Neural progenitor cell (in vitro differentiated cells): Measurements from ENCODE around the gene ARHGAP24. TPM values are rescaled to one million over a fixed set of nuclear protein-coding genes. Genes with fewer than 3 reads are reported as not detected.
A peak's percentile ranks its signal among the peaks of the same experiment; 100 is the strongest.
"Not testable (repeated sequence)": the region's sequence is repeated elsewhere in the genome, so short reads cannot be mapped to it uniquely, and the experiment has no call there.

ENCODE experiments used
- DNase-seq: peaks from one replicate; pipeline ENCODE4 v3.0.0-alpha.2; 2016; ENCODE audit warnings: low spot score
- H2AFZ ChIP-seq: fragments of 200-600 bp; sonication (generic); replicated peaks from 2 replicates; pipeline ENCODE4 v1.6.1; 2016; ENCODE audit warnings: antibody characterized with exemption
- H3F3A ChIP-seq: fragments of 200-600 bp; sonication (generic); 2 replicates; pipeline ENCODE4 v1.6.1; 2016; ENCODE audit warnings: antibody characterized with exemption, low read depth
- H3K27ac ChIP-seq: fragments of 200-600 bp; sonication (generic); 2 replicates; pipeline ENCODE4 v1.5.1; 2016; ENCODE audit warnings: mild to moderate bottlenecking
- H3K27me3 ChIP-seq: fragments of 200-600 bp; sonication (generic); 2 replicates; pipeline ENCODE4 v1.6.1; 2016; ENCODE audit warnings: mild to moderate bottlenecking, moderate library complexity
- H3K36me3 ChIP-seq: fragments of 200-600 bp; sonication (generic); 2 replicates; pipeline ENCODE4 v1.5.1; 2016
- H3K4me1 ChIP-seq: fragments of 200-600 bp; sonication (generic); 2 replicates; pipeline ENCODE4 v1.6.1; 2016; ENCODE audit warnings: mixed run types
- H3K4me2 ChIP-seq: fragments of 200-600 bp; sonication (generic); 2 replicates; pipeline ENCODE4 v1.6.1; 2016
- H3K4me3 ChIP-seq: fragments of 200-600 bp; sonication (generic); 2 replicates; pipeline ENCODE4 v1.5.1; 2016
- H3K79me2 ChIP-seq: fragments of 200-600 bp; sonication (generic); 2 replicates; pipeline ENCODE4 v1.6.1; 2016; ENCODE audit warnings: low read depth
- H3K9ac ChIP-seq: fragments of 200-600 bp; sonication (generic); 2 replicates; pipeline ENCODE4 v1.6.1; 2016
- H3K9me3 ChIP-seq: fragments of 200-600 bp; sonication (generic); 2 replicates; pipeline ENCODE4 v1.5.1; 2016; ENCODE audit warnings: low read depth
- H4K20me1 ChIP-seq: fragments of 200-600 bp; sonication (generic); 2 replicates; pipeline ENCODE4 v1.6.1; 2016; ENCODE audit warnings: low read depth
- H3K27ac Mint-ChIP-seq: 3 replicates; pipeline ENCODE4 v1.8.0; 2021; ENCODE audit warnings: mixed read lengths
- H3K27me3 Mint-ChIP-seq: 2 replicates; pipeline ENCODE4 v1.8.0; 2022; ENCODE audit warnings: low read depth, mild to moderate bottlenecking, inconsistent platforms, moderate library complexity, mixed read lengths; ENCODE audit not compliant: insufficient read depth
- H3K36me3 Mint-ChIP-seq: 3 replicates; pipeline ENCODE4 v1.8.0; 2021; ENCODE audit warnings: mixed read lengths
- H3K4me1 Mint-ChIP-seq: 3 replicates; pipeline ENCODE4 v1.8.0; 2021; ENCODE audit warnings: mixed read lengths
- H3K4me3 Mint-ChIP-seq: 3 replicates; pipeline ENCODE4 v1.8.0; 2021; ENCODE audit warnings: mild to moderate bottlenecking, moderate library complexity, mixed read lengths
- H3K9me3 Mint-ChIP-seq: 3 replicates; pipeline ENCODE4 v1.8.0; 2020; ENCODE audit warnings: mixed read lengths
- EZH2 ChIP-seq: fragments of 200-600 bp; sonication (generic); IDR thresholded peaks from 2 replicates; pipeline ENCODE4 v1.6.1; 2017; ENCODE audit warnings: antibody characterized with exemption, mild to moderate bottlenecking, moderate library complexity
- EZH2phosphoT487 ChIP-seq: fragments of 200-600 bp; sonication (generic); IDR thresholded peaks from 2 replicates; pipeline ENCODE4 v1.6.1; 2017; ENCODE audit warnings: antibody characterized with exemption
- total RNA-seq: library from RNA; depleted of rRNA; stranded (reverse); fragments of >200 nt; gene quantifications from 2 replicates; pipeline ENCODE4 v1.2.3, GENCODE V29; 2015; ENCODE audit warnings: low replicate concordance
- TF ChIP-seq, protein P1 (sequence below): fragments of 200-600 bp; sonication (generic); IDR thresholded peaks from 2 replicates; pipeline ENCODE4 v1.5.1; 2017; ENCODE audit warnings: antibody characterized with exemption, mild to moderate bottlenecking

The ARHGAP24 gene
- total RNA-seq, 1 donor from 2014 or later, result 2.2 TPM

GRCh38 chr4:85842540-85842939, 367.6 kb downstream of the ARHGAP24 start:
- H3K27ac ChIP-seq, result no peak overlapping the region
- Mint-ChIP-seq H3K27ac (no peak overlapping the region), H3K4me3 (no peak overlapping the region), H3K4me1 (no peaks in the 10 kb centered on the region), H3K9me3 (no peaks in the 10 kb centered on the region), H3K36me3 (no peaks in the 10 kb centered on the region), H3K27me3 (no peaks in the 10 kb centered on the region)
- DNase-seq, result no peak
- H3K79me2 ChIP-seq, result no peaks in the 10 kb centered on the region
- H3K27me3 ChIP-seq, result no peaks in the 10 kb centered on the region
- TF ChIP-seq, protein P1, sequence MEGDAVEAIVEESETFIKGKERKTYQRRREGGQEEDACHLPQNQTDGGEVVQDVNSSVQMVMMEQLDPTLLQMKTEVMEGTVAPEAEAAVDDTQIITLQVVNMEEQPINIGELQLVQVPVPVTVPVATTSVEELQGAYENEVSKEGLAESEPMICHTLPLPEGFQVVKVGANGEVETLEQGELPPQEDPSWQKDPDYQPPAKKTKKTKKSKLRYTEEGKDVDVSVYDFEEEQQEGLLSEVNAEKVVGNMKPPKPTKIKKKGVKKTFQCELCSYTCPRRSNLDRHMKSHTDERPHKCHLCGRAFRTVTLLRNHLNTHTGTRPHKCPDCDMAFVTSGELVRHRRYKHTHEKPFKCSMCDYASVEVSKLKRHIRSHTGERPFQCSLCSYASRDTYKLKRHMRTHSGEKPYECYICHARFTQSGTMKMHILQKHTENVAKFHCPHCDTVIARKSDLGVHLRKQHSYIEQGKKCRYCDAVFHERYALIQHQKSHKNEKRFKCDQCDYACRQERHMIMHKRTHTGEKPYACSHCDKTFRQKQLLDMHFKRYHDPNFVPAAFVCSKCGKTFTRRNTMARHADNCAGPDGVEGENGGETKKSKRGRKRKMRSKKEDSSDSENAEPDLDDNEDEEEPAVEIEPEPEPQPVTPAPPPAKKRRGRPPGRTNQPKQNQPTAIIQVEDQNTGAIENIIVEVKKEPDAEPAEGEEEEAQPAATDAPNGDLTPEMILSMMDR, result no peak
- no peak for TF ChIP-seq EZH2
- no peak for TF ChIP-seq EZH2phosphoT487
- H2AFZ ChIP-seq, result no peak overlapping the region
- no peaks in the 10 kb centered on the region for H3K4me1 ChIP-seq
- no peak overlapping the region for H3K4me2 ChIP-seq
- H3F3A ChIP-seq, result no peaks in the 10 kb centered on the region
- no peak overlapping the region for H3K9ac ChIP-seq
- H3K4me3 ChIP-seq, result no peak overlapping the region
- H3K9me3 ChIP-seq, result no peaks in the 10 kb centered on the region
- no peaks in the 10 kb centered on the region for H3K36me3 ChIP-seq
- no peaks in the 10 kb centered on the region for H4K20me1 ChIP-seq

- not testable (repeated sequence) for H3K27me3 ChIP-seq, H3K4me3 ChIP-seq, H3K4me1 ChIP-seq, H3K36me3 Mint-ChIP-seq, H3K36me3 ChIP-seq, H3K27ac ChIP-seq, DNase-seq, H3F3A ChIP-seq, H3K27ac Mint-ChIP-seq, H3K27me3 Mint-ChIP-seq, H3K4me3 Mint-ChIP-seq, H2AFZ ChIP-seq, H4K20me1 ChIP-seq, H3K9ac ChIP-seq, H3K4me2 ChIP-seq, H3K79me2 ChIP-seq, H3K4me1 Mint-ChIP-seq, H3K9me3 ChIP-seq
- peaks cover 28% of the 10 kb centered on the region for H3K9me3 Mint-ChIP-seq
These were observed 378.8 kb downstream of the ARHGAP24 start for GRCh38 chr4:85853740-85854139.

GRCh38 chr4:85854546-85854945, 379.6 kb downstream of the ARHGAP24 start:
- no peak overlapping the region for H2AFZ ChIP-seq
- peaks cover 2% of the 10 kb centered on the region for H3K27me3 Mint-ChIP-seq
- H3K36me3 ChIP-seq, result no peaks in the 10 kb centered on the region
- H3F3A ChIP-seq, result no peaks in the 10 kb centered on the region
- no peak overlapping the region for H3K4me3 ChIP-seq
- no peaks in the 10 kb centered on the region for H3K4me1 ChIP-seq
- H4K20me1 ChIP-seq, result no peaks in the 10 kb centered on the region
- no peak overlapping the region for H3K27ac Mint-ChIP-seq
- H3K9ac ChIP-seq, result no peak overlapping the region
- H3K36me3 Mint-ChIP-seq, result peaks cover 2% of the 10 kb centered on the region
- H3K4me3 Mint-ChIP-seq, result no peak overlapping the region
- no peak overlapping the region for H3K27ac ChIP-seq
- H3K79me2 ChIP-seq, result no peaks in the 10 kb centered on the region
- DNase-seq, result no peak
- H3K4me2 ChIP-seq, result no peak overlapping the region
- H3K27me3 ChIP-seq, result no peaks in the 10 kb centered on the region
- TF ChIP-seq, protein P1, result no peak
- no peak for TF ChIP-seq EZH2phosphoT487
- TF ChIP-seq EZH2, result no peak
- peaks cover 24% of the 10 kb centered on the region for H3K9me3 Mint-ChIP-seq
- H3K9me3 ChIP-seq, result no peaks in the 10 kb centered on the region
- no peaks in the 10 kb centered on the region for H3K4me1 Mint-ChIP-seq

- Histone ChIP-seq H3K4me1 (peaks cover 11% of the 10 kb centered on the region), H3K9ac (no peak overlapping the region), H3F3A (peaks cover 9% of the 10 kb centered on the region), H3K27me3 (no peaks in the 10 kb centered on the region), H3K27ac (no peak overlapping the region), H4K20me1 (no peaks in the 10 kb centered on the region), H3K4me2 (no peak overlapping the region), H3K36me3 (no peaks in the 10 kb centered on the region), H2AFZ (peak overlapping the region; percentile 14), H3K79me2 (no peaks in the 10 kb centered on the region), H3K9me3 (no peaks in the 10 kb centered on the region), H3K4me3 (no peak overlapping the region)
- TF ChIP-seq, protein P1, result no peak
- TF ChIP-seq EZH2, result no peak
- TF ChIP-seq EZH2phosphoT487, result no peak
- no peaks in the 10 kb centered on the region for H3K9me3 Mint-ChIP-seq
- H3K36me3 Mint-ChIP-seq, result no peaks in the 10 kb centered on the region
- H3K27ac Mint-ChIP-seq, result no peak overlapping the region
- no peak for DNase-seq
- no peak overlapping the region for H3K4me3 Mint-ChIP-seq
- H3K4me1 Mint-ChIP-seq, result peaks cover 3% of the 10 kb centered on the region
- H3K27me3 Mint-ChIP-seq, result no peaks in the 10 kb centered on the region
These were observed 385.3 kb downstream of the ARHGAP24 start for GRCh38 chr4:85860066-85860740.
